Tibial artery (tissue), 4 donors: ENCODE results near the gene LRRC63.
A peak's percentile ranks its signal among the peaks of the same experiment; 100 is the strongest.

Experiments
- DNase-seq, 2 donors: peaks; one replicate each; pipeline ENCODE4 v3.0.0-alpha.2; 2019
- H3K27ac ChIP-seq, 2 donors: fragments of 200-600 bp; sonication (generic) in 1 of 2; 1 replicate in 1 of 2; 2 replicates in 1 of 2; pipeline ENCODE4 v1.5.1; 2018 to 2019; ENCODE audit warnings: mild to moderate bottlenecking in 1 of 2
- H3K27me3 ChIP-seq, 2 donors: fragments of 200-600 bp; sonication (generic) in 1 of 2; one replicate each; pipeline versions ENCODE4 v1.5.1 to v1.6.0; 2016 to 2019
- H3K36me3 ChIP-seq, 3 donors: fragments of 200-600 bp; sonication (generic) in 2 of 3; one replicate each; pipeline ENCODE4 v1.5.1; 2016 to 2019; ENCODE audit warnings: mild to moderate bottlenecking in 2 of 3
- H3K4me1 ChIP-seq, 4 donors: fragments of 200-600 bp; sonication (generic) in 2 of 4; 1 replicate in 3 of 4; 2 replicates in 1 of 4; pipeline ENCODE4 v1.5.1; 2016 to 2019
- H3K4me3 ChIP-seq, 2 donors: fragments of 200-600 bp; sonication (generic) in 1 of 2; 1 replicate in 1 of 2; 2 replicates in 1 of 2; pipeline ENCODE4 v1.5.1; 2018 to 2019; ENCODE audit warnings: mild to moderate bottlenecking in 2 of 2
- H3K9me3 ChIP-seq, 3 donors: fragments of 200-600 bp; sonication (generic) in 1 of 3; one replicate each; pipeline ENCODE4 v1.5.1; 2016 to 2019
- intact Hi-C: fragments of 100-400 bp; cut with DNase I; formaldehyde crosslinking; loops from one replicate; pipeline ENCODE4 v1.15.0; 2023; ENCODE audit warnings: low total_unique reads
- TF ChIP-seq, protein P1 (sequence below), 2 experiments: fragments of 200-600 bp in 1 of 2; fragments of 450-650 bp in 1 of 2; IDR thresholded peaks; one replicate each; pipeline ENCODE4 v1.5.1; 2017 to 2019; ENCODE audit warnings: antibody characterized with exemption in 2 of 2, mild to moderate bottlenecking in 1 of 2, moderate library complexity in 1 of 2

Gene LRRC63

GRCh38 chr13:46295491-46296114 is 83.9 kb downstream of the LRRC63 start:
- no peak overlapping the region for H3K27ac ChIP-seq
- intact Hi-C loops = no loop called here

DNA sequence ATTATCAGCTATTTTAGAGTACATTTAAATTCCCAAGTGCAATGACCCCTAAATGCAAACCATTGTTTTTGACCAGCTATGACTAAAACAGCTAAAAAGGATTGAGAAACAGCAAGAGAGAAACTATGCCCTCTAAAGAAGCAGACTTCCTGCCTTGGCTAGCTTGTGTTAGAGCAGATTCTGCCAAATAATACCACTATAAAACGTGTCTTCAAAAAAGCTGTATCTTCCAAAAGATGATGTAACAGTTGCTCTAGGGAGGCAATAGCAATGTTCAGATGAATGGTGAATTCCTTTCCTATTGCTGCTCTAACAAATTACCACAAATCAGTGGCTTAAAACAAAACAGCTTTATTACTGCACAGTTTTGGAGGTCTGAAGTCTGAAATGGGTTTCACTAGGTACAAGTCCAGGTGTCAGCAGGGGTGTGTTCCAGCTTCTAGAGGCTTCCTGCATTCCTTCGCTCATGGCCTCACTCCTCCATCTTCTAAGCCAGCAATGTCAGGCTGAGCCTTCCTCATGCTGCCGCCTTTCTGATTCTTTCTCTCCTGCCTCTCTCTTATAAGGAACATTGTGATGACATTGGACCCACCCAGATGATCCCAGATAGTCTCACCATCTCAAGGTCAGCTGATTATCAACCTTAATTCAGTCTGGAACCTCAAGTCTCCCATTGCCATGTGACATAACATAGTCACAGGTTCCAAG is 84.5 kb downstream of the LRRC63 start:
- Histone ChIP-seq H3K27ac (no peak overlapping the region), H3K27me3 (no peaks in the 10 kb centered on the region), H3K4me1 (peaks cover 0 to 24% (median 20%) of the 10 kb centered on the region in 4 donors), H3K9me3 (no peaks in the 10 kb centered on the region), H3K36me3 (no peaks in the 10 kb centered on the region), H3K4me3 (no peak overlapping the region)
- DNase-seq = no peak
- intact Hi-C loops = no loop called here
- TF ChIP-seq, protein P1, sequence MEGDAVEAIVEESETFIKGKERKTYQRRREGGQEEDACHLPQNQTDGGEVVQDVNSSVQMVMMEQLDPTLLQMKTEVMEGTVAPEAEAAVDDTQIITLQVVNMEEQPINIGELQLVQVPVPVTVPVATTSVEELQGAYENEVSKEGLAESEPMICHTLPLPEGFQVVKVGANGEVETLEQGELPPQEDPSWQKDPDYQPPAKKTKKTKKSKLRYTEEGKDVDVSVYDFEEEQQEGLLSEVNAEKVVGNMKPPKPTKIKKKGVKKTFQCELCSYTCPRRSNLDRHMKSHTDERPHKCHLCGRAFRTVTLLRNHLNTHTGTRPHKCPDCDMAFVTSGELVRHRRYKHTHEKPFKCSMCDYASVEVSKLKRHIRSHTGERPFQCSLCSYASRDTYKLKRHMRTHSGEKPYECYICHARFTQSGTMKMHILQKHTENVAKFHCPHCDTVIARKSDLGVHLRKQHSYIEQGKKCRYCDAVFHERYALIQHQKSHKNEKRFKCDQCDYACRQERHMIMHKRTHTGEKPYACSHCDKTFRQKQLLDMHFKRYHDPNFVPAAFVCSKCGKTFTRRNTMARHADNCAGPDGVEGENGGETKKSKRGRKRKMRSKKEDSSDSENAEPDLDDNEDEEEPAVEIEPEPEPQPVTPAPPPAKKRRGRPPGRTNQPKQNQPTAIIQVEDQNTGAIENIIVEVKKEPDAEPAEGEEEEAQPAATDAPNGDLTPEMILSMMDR (IDR thresholded peaks at IDR 0.05) = no peak

More at GRCh38 chr13:46295491-46296114, 83.9 kb downstream of the LRRC63 start:
- H3K4me1 ChIP-seq = peaks cover 0 to 24% (median 20%) of the 10 kb centered on the region in 4 donors
- H3K9me3 ChIP-seq = no peaks in the 10 kb centered on the region
- H3K4me3 ChIP-seq = no peak overlapping the region
- peak in 1 of 2 donors; percentile 34 for DNase-seq
- no peaks in the 10 kb centered on the region for H3K27me3 ChIP-seq
- TF ChIP-seq, protein P1 (IDR thresholded peaks at IDR 0.05) = no peak
- no peaks in the 10 kb centered on the region for H3K36me3 ChIP-seq

GRCh38 chr13:46296921-46297320 is 85.2 kb downstream of the LRRC63 start:
- H3K27ac ChIP-seq = no peak overlapping the region
- DNase-seq = no peak
- no peaks in the 10 kb centered on the region for H3K36me3 ChIP-seq
- intact Hi-C loops = no loop called here
- peaks cover 0 to 24% (median 20%) of the 10 kb centered on the region in 4 donors for H3K4me1 ChIP-seq
- H3K4me3 ChIP-seq = no peak overlapping the region
- TF ChIP-seq, protein P1 (IDR thresholded peaks at IDR 0.05) = no peak
- H3K27me3 ChIP-seq = no peaks in the 10 kb centered on the region
- H3K9me3 ChIP-seq = no peaks in the 10 kb centered on the region

GRCh38 chr13:46297361-46297811 is 85.7 kb downstream of the LRRC63 start:
- no peaks in the 10 kb centered on the region for H3K9me3 ChIP-seq
- H3K4me3 ChIP-seq = no peak overlapping the region
- no peaks in the 10 kb centered on the region for H3K27me3 ChIP-seq
- H3K4me1 ChIP-seq = peaks cover 0 to 24% (median 20%) of the 10 kb centered on the region in 4 donors
- TF ChIP-seq, protein P1 (IDR thresholded peaks at IDR 0.05) = no peak
- intact Hi-C loops = no loop called here
- no peak overlapping the region for H3K27ac ChIP-seq
- H3K36me3 ChIP-seq = no peaks in the 10 kb centered on the region
- no peak for DNase-seq

DNA sequence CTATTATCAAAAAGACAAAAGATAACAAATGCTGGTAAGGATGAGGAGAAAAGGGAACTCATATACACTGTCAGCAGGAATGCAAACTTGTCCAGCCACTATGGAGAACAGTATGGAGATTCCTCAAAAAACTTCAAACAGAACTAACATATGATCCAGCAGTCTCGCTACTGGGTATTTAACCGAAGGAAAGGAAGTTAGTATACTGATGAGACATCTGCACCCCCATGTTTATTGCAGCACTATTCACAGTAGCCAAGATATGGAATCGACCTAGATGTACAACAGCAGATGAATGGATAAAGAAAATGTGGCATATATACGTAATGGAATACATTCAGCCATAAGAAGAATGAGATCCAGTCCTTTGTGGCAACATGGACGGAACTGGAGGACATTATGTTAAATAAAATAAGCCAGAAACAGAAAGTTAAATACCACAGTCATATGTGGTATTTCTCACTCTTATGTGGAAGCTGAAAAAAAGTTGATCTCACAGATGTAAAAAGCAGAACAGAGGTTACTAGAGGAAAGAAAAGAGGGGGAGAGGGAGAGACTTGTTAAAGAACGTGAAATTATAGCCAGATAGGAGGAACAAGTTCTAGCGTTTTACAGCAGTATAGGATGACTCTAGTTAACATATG is 92.1 kb downstream of the LRRC63 start:
- no peak overlapping the region for H3K27ac ChIP-seq
- no peaks in the 10 kb centered on the region for H3K36me3 ChIP-seq
- no peak overlapping the region for H3K4me3 ChIP-seq
- H3K27me3 ChIP-seq = no peaks in the 10 kb centered on the region
- H3K4me1 ChIP-seq = no peaks in the 10 kb centered on the region
- intact Hi-C loops = no loop called here
- DNase-seq = no peak
- no peaks in the 10 kb centered on the region for H3K9me3 ChIP-seq
- TF ChIP-seq, protein P1 (IDR thresholded peaks at IDR 0.05) = no peak
